22Rv1 (cell line): Measurements from ENCODE around the gene LMNB1.

Experiments used
- CTCF ChIP-seq: fragments of 450-650 bp; IDR thresholded peaks from 2 replicates; pipeline ENCODE4 v1.5.1; 2017; ENCODE audit warnings: mild to moderate bottlenecking
- ZFX ChIP-seq: fragments of 450-650 bp; IDR thresholded peaks from 2 replicates; pipeline ENCODE4 v1.6.1; 2017; ENCODE audit warnings: antibody characterized with exemption, borderline replicate concordance

- no peak for TF ChIP-seq CTCF
- TF ChIP-seq ZFX = no peak
Observed at GRCh38 chr5:126818736-126819135, 41.8 kb downstream of the LMNB1 start.
